Spleen (tissue), 7 donors: Measurements from ENCODE around the gene PIGQ.

Source experiments
- CTCF ChIP-seq, 11 experiments: fragments of 200-600 bp in 7 of 11; fragments of 450-650 bp in 4 of 11; sonication (generic) in 4 of 11; IDR thresholded peaks in 8 of 11; conservative IDR thresholded peaks in 3 of 11; 1 replicate in 7 of 11; 2 replicates in 4 of 11; pipeline versions ENCODE4 v1.4.0 to v1.8.0; 2016 to 2021; ENCODE audit warnings: antibody characterized with exemption in 11 of 11, inconsistent platforms in 4 of 11, mild to moderate bottlenecking in 1 of 11
- POLR2A ChIP-seq, 3 donors: fragments of 450-650 bp; IDR thresholded peaks; one replicate each; pipeline ENCODE4 v1.5.1; 2017; ENCODE audit warnings: antibody characterized with exemption in 3 of 3, mild to moderate bottlenecking in 1 of 3
- POLR2AphosphoS5 ChIP-seq, 3 donors: sonication (generic); formaldehyde crosslinking; IDR thresholded peaks; one replicate each; pipeline ENCODE4 v1.5.1; 2017; ENCODE audit warnings: antibody characterized with exemption in 3 of 3
- donor health status: DM: no; HTN: no; CAD: no; lungs with moderate emphysema.
- donor health status: DM: no; HTN: no; CAD: no.
- donor health status: DM: no; HTN: no; CAD: no.

- TF ChIP-seq CTCF (IDR thresholded peaks at IDR 0.05 in 8 of 11, conservative IDR thresholded peaks at IDR 0.05 in 3 of 11) = peak; percentile 41 to 91 (median 75)
- TF ChIP-seq POLR2A (IDR thresholded peaks at IDR 0.05) = no peak
- peak; percentile 7 to 62 (median 50) for TF ChIP-seq POLR2AphosphoS5 (IDR thresholded peaks at IDR 0.05)
Measured at GRCh38 chr16:610513-611381, 41.0 kb downstream of the PIGQ start.
